Adrenal gland (tissue), 12 donors: ENCODE measurements around the gene TOR4A. TPM values are rescaled to one million over a fixed set of nuclear protein-coding genes. Genes with fewer than 3 reads are reported as not detected.
A peak's percentile ranks its signal among the peaks of the same experiment; 100 is the strongest.

Experiments used
- DNase-seq, 7 donors: peaks; one replicate each; pipeline ENCODE4 v3.0.0-alpha.2; 2019 to 2020
- H3K27ac ChIP-seq, 5 donors: fragments of 200-600 bp; sonication (generic) in 4 of 5; 1 replicate in 3 of 5; 2 replicates in 2 of 5; pipeline versions ENCODE4 v1.5.1 to v1.8.0; 2016 to 2020; ENCODE audit warnings: mild to moderate bottlenecking in 1 of 5
- H3K27me3 ChIP-seq: fragments of 200-600 bp; 2 replicates; pipeline ENCODE4 v1.8.0; 2021
- H3K36me3 ChIP-seq, 2 donors: fragments of 200-600 bp; replicated peaks in 1 of 2; 1 replicate in 1 of 2; 2 replicates in 1 of 2; pipeline versions ENCODE4 v1.5.1 to v1.8.0; 2018 to 2022
- H3K4me1 ChIP-seq, 2 donors: fragments of 200-600 bp; replicated peaks in 1 of 2; 1 replicate in 1 of 2; 2 replicates in 1 of 2; pipeline versions ENCODE4 v1.5.1 to v1.8.0; 2018 to 2021
- H3K4me3 ChIP-seq, 4 donors: fragments of 200-600 bp; sonication (generic) in 3 of 4; one replicate each; pipeline ENCODE4 v1.5.1; 2016 to 2018
- H3K9me3 ChIP-seq, 3 donors: fragments of 200-600 bp; sonication (generic) in 1 of 3; replicated peaks in 1 of 3; 1 replicate in 2 of 3; 2 replicates in 1 of 3; pipeline versions ENCODE4 v1.5.1 to v1.8.0; 2016 to 2021
- POLR2A ChIP-seq, 2 donors: fragments of 450-650 bp; IDR thresholded peaks; one replicate each; pipeline ENCODE4 v1.6.1; 2017; ENCODE audit warnings: antibody characterized with exemption in 2 of 2, mild to moderate bottlenecking in 2 of 2, moderate library complexity in 1 of 2
- WGBS, 4 donors: extraction: QIAGEN DNeasy Blood & Tissue Kit in 2 of 4; methylation state at CpG; one replicate each; pipeline versions ENCODE4 v1.1.5 to v1.1.7; 2013 to 2017; 5-methylcytosine and 5-hydroxymethylcytosine counted together
- intact Hi-C, 2 donors: fragments of 100-400 bp; cut with DNase I; formaldehyde crosslinking; loops; one replicate each; pipeline versions ENCODE4 v1.14.1 to v1.15.0; 2022 to 2023
- polyA plus RNA-seq, 3 donors: library from polyadenylated mRNA; stranded (reverse); fragments of 200-250 nt in 2 of 3; fragments of 350-450 nt in 1 of 3; fragmentation: Illumina TruSeq in 1 of 3; extraction: RNeasy Lipid Tissue Mini Kit (QIAGEN cat#74804) in 1 of 3; gene quantifications; one replicate each; pipeline ENCODE4 v1.2.3, GENCODE V29; 2013 to 2014
- total RNA-seq, 9 donors: library from RNA; depleted of rRNA in 4 of 9; stranded (reverse); fragments of >200 nt in 4 of 9; fragments of 120-200 nt in 1 of 9; fragmentation: NEBNext Ultra II Directional in 1 of 9; extraction: Animal tissue kit (Norgen Biotek cat#: 25700) in 1 of 9; gene quantifications; one replicate each; pipeline versions ENCODE4 v1.1.0 to v1.2.4, GENCODE V29; 2013 to 2023
- TF ChIP-seq, protein P1 (sequence below), 6 experiments: fragments of 450-650 bp in 4 of 6; fragments of 200-600 bp in 2 of 6; sonication (generic) in 1 of 6; IDR thresholded peaks; 1 replicate in 5 of 6; 2 replicates in 1 of 6; pipeline versions ENCODE4 v1.5.1 to v1.8.0; 2016 to 2021; ENCODE audit warnings: antibody characterized with exemption in 6 of 6, mild to moderate bottlenecking in 2 of 6, moderate library complexity in 1 of 6
- donor health status: healthy with polysubstance abuse.
- donor health status: Bipolar disorder and iron deficiency.
- donor health status: DM: yes; HTN: yes; CAD: no.
- donor health status: DM: no; HTN: no; CAD: no.
- donor health status: DM: no; HTN: no; CAD: no.
- donor health status: DM: yes; HTN: yes; CAD: no.

The TOR4A gene
- total and polyA plus RNA-seq, 12 donors: 0.49 to 21.5 (median 7.4) TPM

DNA sequence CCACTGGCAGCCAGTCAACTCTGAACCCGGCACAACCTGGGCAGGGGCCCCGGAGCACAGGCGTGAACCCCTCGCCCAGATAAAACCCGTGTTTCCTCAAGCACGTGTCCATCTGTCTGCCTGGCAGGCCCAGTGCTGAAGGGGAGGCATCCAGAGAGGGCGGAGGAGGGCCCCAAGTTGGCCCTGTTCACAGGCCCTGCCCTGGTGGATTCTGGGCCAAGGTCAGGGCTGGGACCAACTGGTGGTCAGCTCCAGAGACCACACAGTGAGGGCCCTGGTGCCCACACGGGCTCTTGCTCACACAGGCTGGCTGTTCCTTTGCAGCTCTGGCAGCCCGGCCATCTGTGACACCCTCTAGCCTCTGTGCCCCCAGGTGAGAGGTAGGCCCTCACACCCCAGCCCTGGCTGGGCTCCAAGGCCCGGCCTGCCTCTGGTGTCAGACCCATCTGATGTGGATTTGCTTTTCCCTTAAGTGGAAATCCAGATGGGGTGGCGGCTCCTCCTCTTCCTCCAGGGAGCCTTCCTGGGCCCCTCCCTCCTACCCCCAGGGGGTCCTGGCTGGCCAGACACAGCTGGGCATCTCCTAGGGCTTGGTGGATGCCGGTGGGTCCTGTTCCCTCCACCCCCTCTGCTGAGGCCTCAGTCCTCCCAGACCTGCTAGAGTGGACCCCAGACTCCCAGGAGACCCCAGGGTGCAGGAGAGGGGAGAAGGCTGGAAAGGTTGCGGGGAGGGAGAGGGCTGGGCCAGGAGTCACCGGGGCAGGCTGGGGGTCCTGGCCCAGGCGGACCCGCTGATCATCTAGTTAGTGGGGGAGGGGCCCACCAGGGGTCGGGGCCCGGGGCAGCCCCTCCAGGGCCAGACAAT lies 27.0 kb upstream of the TOR4A start:
- no peak for TF ChIP-seq POLR2A (IDR thresholded peaks at IDR 0.05)
- TF ChIP-seq, protein P1, sequence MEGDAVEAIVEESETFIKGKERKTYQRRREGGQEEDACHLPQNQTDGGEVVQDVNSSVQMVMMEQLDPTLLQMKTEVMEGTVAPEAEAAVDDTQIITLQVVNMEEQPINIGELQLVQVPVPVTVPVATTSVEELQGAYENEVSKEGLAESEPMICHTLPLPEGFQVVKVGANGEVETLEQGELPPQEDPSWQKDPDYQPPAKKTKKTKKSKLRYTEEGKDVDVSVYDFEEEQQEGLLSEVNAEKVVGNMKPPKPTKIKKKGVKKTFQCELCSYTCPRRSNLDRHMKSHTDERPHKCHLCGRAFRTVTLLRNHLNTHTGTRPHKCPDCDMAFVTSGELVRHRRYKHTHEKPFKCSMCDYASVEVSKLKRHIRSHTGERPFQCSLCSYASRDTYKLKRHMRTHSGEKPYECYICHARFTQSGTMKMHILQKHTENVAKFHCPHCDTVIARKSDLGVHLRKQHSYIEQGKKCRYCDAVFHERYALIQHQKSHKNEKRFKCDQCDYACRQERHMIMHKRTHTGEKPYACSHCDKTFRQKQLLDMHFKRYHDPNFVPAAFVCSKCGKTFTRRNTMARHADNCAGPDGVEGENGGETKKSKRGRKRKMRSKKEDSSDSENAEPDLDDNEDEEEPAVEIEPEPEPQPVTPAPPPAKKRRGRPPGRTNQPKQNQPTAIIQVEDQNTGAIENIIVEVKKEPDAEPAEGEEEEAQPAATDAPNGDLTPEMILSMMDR (IDR thresholded peaks at IDR 0.05): no peak
- H3K36me3 ChIP-seq: no peaks in the 10 kb centered on the region
- no peaks in the 10 kb centered on the region for H3K9me3 ChIP-seq
- no peaks in the 10 kb centered on the region for H3K27me3 ChIP-seq
- peak in 1 of 7 donors; percentile 53 for DNase-seq
- no peak overlapping the region for H3K4me3 ChIP-seq
- WGBS, 4 donors: 44 to 72% (median 53%) methylated on average over 9 to 17 of the region's 18 CpGs
- intact Hi-C loops: no loop called here
- H3K27ac ChIP-seq: no peak overlapping the region
- peaks cover 6 to 18% of the 10 kb centered on the region in 2 donors for H3K4me1 ChIP-seq

- H3K27me3 ChIP-seq: no peaks in the 10 kb centered on the region
- no peaks in the 10 kb centered on the region for H3K9me3 ChIP-seq
- WGBS, 4 donors: 20 to 64% (median 50%) methylated on average over 2 to 4 of the region's 4 CpGs
- intact Hi-C loops: no loop called here
- DNase-seq: no peak
- H3K4me1 ChIP-seq: peaks cover 10 to 22% of the 10 kb centered on the region in 2 donors
- no peak within 1 kb of the TSS for H3K4me3 ChIP-seq
- TF ChIP-seq, protein P1 (IDR thresholded peaks at IDR 0.05): no peak
- no peak for TF ChIP-seq POLR2A (IDR thresholded peaks at IDR 0.05)
- H3K36me3 ChIP-seq: no peaks in the 10 kb centered on the region
- H3K27ac ChIP-seq: no peak within 1 kb of the TSS
These were observed 26.4 kb upstream of the TOR4A start, which contains the start of gene STPG3 for GRCh38 chr9:137251194-137251461. Gene STPG3 (plus strand): TSS chr9:137251286. CDS start chr9:137251287, 1 bp downstream.

DNA sequence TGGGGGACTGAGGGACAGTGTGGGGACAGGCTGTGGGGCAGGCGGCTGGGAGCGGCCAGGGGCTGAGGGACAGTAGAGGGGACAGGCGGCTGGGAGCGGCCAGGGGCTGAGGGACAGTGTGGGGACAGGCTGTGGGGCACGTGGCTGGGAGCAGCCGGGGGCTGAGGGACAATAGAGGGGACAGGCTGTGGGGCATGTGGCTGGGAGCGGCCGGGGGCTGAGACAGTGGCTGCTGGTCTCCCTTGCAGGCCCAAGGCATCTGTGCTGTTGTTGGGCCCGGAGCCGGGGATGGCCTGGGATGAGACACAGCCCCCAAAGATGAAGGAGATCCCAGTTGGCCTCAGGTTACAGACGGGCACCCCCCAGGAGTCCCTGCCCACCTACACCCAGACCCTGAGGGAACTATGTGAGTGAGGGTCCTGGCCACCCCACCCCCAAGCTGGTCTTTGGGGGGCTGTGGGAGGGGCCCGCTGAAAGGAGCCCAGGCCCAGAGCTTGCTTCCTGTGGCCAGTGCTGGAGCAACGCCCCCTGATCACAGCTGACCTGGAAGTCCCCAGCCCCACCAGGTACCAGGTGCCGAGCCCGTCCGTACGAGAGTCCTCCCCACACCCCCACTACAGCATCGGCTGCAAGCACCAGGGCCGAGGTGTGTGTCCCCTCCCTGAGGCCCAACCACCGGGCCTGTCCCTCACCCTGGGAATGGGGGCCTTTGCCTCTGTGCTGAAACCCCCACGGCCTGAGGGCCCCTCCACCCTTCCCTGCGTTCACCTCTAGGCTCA lies 25.8 kb upstream of the TOR4A start:
- H3K27ac ChIP-seq: no peak overlapping the region
- H3K36me3 ChIP-seq: no peaks in the 10 kb centered on the region
- no peak overlapping the region for H3K4me3 ChIP-seq
- H3K27me3 ChIP-seq: no peaks in the 10 kb centered on the region
- H3K9me3 ChIP-seq: no peaks in the 10 kb centered on the region
- H3K4me1 ChIP-seq: peaks cover 14 to 27% of the 10 kb centered on the region in 2 donors
- WGBS, 4 donors: 85 to 91% (median 89%) methylated on average over 10 to 22 of the region's 22 CpGs
- TF ChIP-seq POLR2A (IDR thresholded peaks at IDR 0.05): no peak
- TF ChIP-seq, protein P1 (IDR thresholded peaks at IDR 0.05): no peak
- no peak for DNase-seq
- intact Hi-C loops: no loop called here
